Gastroesophageal sphincter (tissue), 4 donors: ENCODE data around the gene CHSY1. TPM values are rescaled to one million over a fixed set of nuclear protein-coding genes. Genes with fewer than 3 reads are reported as not detected.

Experiments used
- ATAC-seq: fragments of 150-250 bp; one replicate; pipeline ENCODE4 v1.9.1; 2016; ENCODE audit warnings: mild to moderate bottlenecking, moderate library complexity
- H3K27ac ChIP-seq, 4 donors: fragments of 200-600 bp; sonication (generic) in 3 of 4; 1 replicate in 3 of 4; 2 replicates in 1 of 4; pipeline ENCODE4 v1.5.1; 2016 to 2019
- H3K27me3 ChIP-seq: fragments of 200-600 bp; sonication (generic); one replicate; pipeline ENCODE4 v1.5.1; 2019
- H3K36me3 ChIP-seq, 2 donors: fragments of 200-600 bp; sonication (generic); one replicate each; pipeline ENCODE4 v1.5.1; 2019; ENCODE audit warnings: control low read depth in 1 of 2
- H3K4me1 ChIP-seq, 3 donors: fragments of 200-600 bp; sonication (generic); 1 replicate in 2 of 3; 2 replicates in 1 of 3; pipeline ENCODE4 v1.5.1; 2016 to 2019; ENCODE audit warnings: control low read depth in 2 of 3
- H3K4me3 ChIP-seq, 2 donors: fragments of 200-600 bp; sonication (generic); one replicate each; pipeline ENCODE4 v1.5.1; 2019; ENCODE audit warnings: mild to moderate bottlenecking in 1 of 2, moderate library complexity in 1 of 2
- H3K9me3 ChIP-seq, 3 donors: fragments of 200-600 bp; sonication (generic); one replicate each; pipeline ENCODE4 v1.5.1; 2017 to 2019; ENCODE audit warnings: control low read depth in 2 of 3
- CTCF ChIP-seq, 4 experiments: fragments of 200-600 bp in 2 of 4; fragments of 450-650 bp in 2 of 4; sonication (generic) in 1 of 4; IDR thresholded peaks; one replicate each; pipeline ENCODE4 v1.5.1; 2017 to 2019; ENCODE audit warnings: antibody characterized with exemption in 4 of 4, mild to moderate bottlenecking in 2 of 4, moderate library complexity in 2 of 4
- EP300 ChIP-seq: sonication (generic); formaldehyde crosslinking; IDR thresholded peaks from one replicate; pipeline ENCODE4 v1.6.1; 2017; ENCODE audit warnings: antibody characterized with exemption, mild to moderate bottlenecking
- POLR2A ChIP-seq, 2 donors: fragments of 450-650 bp; IDR thresholded peaks; one replicate each; pipeline ENCODE4 v1.6.1; 2017; ENCODE audit warnings: antibody characterized with exemption in 2 of 2, mild to moderate bottlenecking in 2 of 2, moderate library complexity in 1 of 2
- POLR2AphosphoS5 ChIP-seq: sonication (generic); formaldehyde crosslinking; IDR thresholded peaks from one replicate; pipeline ENCODE4 v1.6.1; 2017; ENCODE audit warnings: antibody characterized with exemption
- WGBS, 2 donors: methylation state at CpG; one replicate each; pipeline ENCODE4 v1.1.5; 2018; ENCODE audit warnings: low coverage in 1 of 2; 5-methylcytosine and 5-hydroxymethylcytosine counted together
- total RNA-seq, 4 donors: library from RNA; depleted of rRNA; stranded (reverse); fragments of >200 nt; gene quantifications; one replicate each; pipeline ENCODE4 v1.1.0, GENCODE V29; 2016

CHSY1 gene
- total RNA-seq, 4 donors from 2014 or later = 13.8 to 30.6 (median 19.9) TPM

GRCh38 chr15:101180620-101181307 is 71.1 kb downstream of the CHSY1 start:
- no peak for TF ChIP-seq POLR2AphosphoS5
- TF ChIP-seq POLR2A (IDR thresholded peaks at IDR 0.05) = no peak
- TF ChIP-seq EP300 = no peak
- no peak for TF ChIP-seq CTCF (IDR thresholded peaks at IDR 0.05)
- 82 to 97% methylated on average over 6 to 7 of the region's 13 CpGs for WGBS, 2 donors
- H3K27me3 ChIP-seq = no peaks in the 10 kb centered on the region
- no peak overlapping the region for H3K27ac ChIP-seq
- no peak overlapping the region for H3K4me3 ChIP-seq
- H3K4me1 ChIP-seq = peaks cover 0 to 57% (median 0%) of the 10 kb centered on the region in 3 donors
- peaks cover 0 to 24% of the 10 kb centered on the region in 2 donors for H3K36me3 ChIP-seq
- ATAC-seq = no peak
- no peaks in the 10 kb centered on the region for H3K9me3 ChIP-seq

- Histone ChIP-seq H3K4me3 (no peak overlapping the region), H3K4me1 (peaks cover 0 to 48% (median 0%) of the 10 kb centered on the region in 3 donors)
- no peak for ATAC-seq
These were observed 72.3 kb downstream of the CHSY1 start for GRCh38 chr15:101179341-101180153.

GRCh38 chr15:101178931-101179330 is 72.9 kb downstream of the CHSY1 start:
- 73 to 90% methylated on average over 2 to 3 of the region's 4 CpGs for WGBS, 2 donors
- Histone ChIP-seq H3K36me3 (peaks cover 0 to 39% of the 10 kb centered on the region in 2 donors), H3K4me1 (peaks cover 0 to 42% (median 0%) of the 10 kb centered on the region in 3 donors), H3K27me3 (no peaks in the 10 kb centered on the region), H3K27ac (peak overlapping the region in 2 of 4 donors; percentile 25 to 37), H3K9me3 (no peaks in the 10 kb centered on the region), H3K4me3 (no peak overlapping the region)
- no peak for ATAC-seq
- TF ChIP-seq EP300 = no peak
- TF ChIP-seq POLR2A (IDR thresholded peaks at IDR 0.05) = no peak
- no peak for TF ChIP-seq CTCF (IDR thresholded peaks at IDR 0.05)
- no peak for TF ChIP-seq POLR2AphosphoS5

More at GRCh38 chr15:101179341-101180153, 72.3 kb downstream of the CHSY1 start:
- H3K9me3 ChIP-seq = no peaks in the 10 kb centered on the region
- H3K36me3 ChIP-seq = peaks cover 0 to 32% of the 10 kb centered on the region in 2 donors
- peak overlapping the region in 3 of 4 donors; percentile 25 to 40 (median 37) for H3K27ac ChIP-seq
- 59 to 62% methylated on average over 2 to 14 of the region's 21 CpGs for WGBS, 2 donors
- TF ChIP-seq EP300 (no peak), POLR2AphosphoS5 (peak; percentile 24)
- H3K27me3 ChIP-seq = no peaks in the 10 kb centered on the region

GRCh38 chr15:101178479-101178878 is 73.4 kb downstream of the CHSY1 start:
- H3K4me1 ChIP-seq = peaks cover 0 to 38% (median 0%) of the 10 kb centered on the region in 3 donors
- TF ChIP-seq POLR2A (IDR thresholded peaks at IDR 0.05) = no peak
- no peak for TF ChIP-seq CTCF (IDR thresholded peaks at IDR 0.05)
- no peak for TF ChIP-seq EP300
- no peak for TF ChIP-seq POLR2AphosphoS5
- 97 to 98% methylated on average over 9 to 18 of the region's 18 CpGs for WGBS, 2 donors
- no peak for ATAC-seq
- peaks cover 0 to 43% of the 10 kb centered on the region in 2 donors for H3K36me3 ChIP-seq
- H3K4me3 ChIP-seq = no peak overlapping the region
- no peaks in the 10 kb centered on the region for H3K9me3 ChIP-seq
- H3K27ac ChIP-seq = no peak overlapping the region
- H3K27me3 ChIP-seq = no peaks in the 10 kb centered on the region

GRCh38 chr15:101177866-101178265 is 74.0 kb downstream of the CHSY1 start:
- 91 to 92% methylated on average over 8 to 13 of the region's 14 CpGs for WGBS, 2 donors
- no peak for TF ChIP-seq CTCF (IDR thresholded peaks at IDR 0.05)
- TF ChIP-seq EP300 = no peak
- no peak for TF ChIP-seq POLR2AphosphoS5
- TF ChIP-seq POLR2A (IDR thresholded peaks at IDR 0.05) = no peak
- Histone ChIP-seq H3K27me3 (no peaks in the 10 kb centered on the region), H3K36me3 (peaks cover 0 to 44% of the 10 kb centered on the region in 2 donors), H3K4me1 (peaks cover 0 to 34% (median 0%) of the 10 kb centered on the region in 3 donors), H3K4me3 (no peak overlapping the region), H3K9me3 (no peaks in the 10 kb centered on the region), H3K27ac (no peak overlapping the region)
- ATAC-seq = no peak
